HG03469 (cell line): Measurements from ENCODE around the gene AHCY.
"Not testable (repeated sequence)": the region's sequence is repeated elsewhere in the genome, so short reads cannot be mapped to it uniquely, and the experiment has no call there.

Experiments
- ATAC-seq: cut with Tn5 transposase; IDR thresholded peaks from one replicate; pipeline ENCODE4 v1.9.1; 2021; ENCODE audit warnings: mild to moderate bottlenecking, moderate library complexity, moderate number of reproducible peaks; ENCODE audit not compliant: unreplicated experiment

The AHCY gene

DNA sequence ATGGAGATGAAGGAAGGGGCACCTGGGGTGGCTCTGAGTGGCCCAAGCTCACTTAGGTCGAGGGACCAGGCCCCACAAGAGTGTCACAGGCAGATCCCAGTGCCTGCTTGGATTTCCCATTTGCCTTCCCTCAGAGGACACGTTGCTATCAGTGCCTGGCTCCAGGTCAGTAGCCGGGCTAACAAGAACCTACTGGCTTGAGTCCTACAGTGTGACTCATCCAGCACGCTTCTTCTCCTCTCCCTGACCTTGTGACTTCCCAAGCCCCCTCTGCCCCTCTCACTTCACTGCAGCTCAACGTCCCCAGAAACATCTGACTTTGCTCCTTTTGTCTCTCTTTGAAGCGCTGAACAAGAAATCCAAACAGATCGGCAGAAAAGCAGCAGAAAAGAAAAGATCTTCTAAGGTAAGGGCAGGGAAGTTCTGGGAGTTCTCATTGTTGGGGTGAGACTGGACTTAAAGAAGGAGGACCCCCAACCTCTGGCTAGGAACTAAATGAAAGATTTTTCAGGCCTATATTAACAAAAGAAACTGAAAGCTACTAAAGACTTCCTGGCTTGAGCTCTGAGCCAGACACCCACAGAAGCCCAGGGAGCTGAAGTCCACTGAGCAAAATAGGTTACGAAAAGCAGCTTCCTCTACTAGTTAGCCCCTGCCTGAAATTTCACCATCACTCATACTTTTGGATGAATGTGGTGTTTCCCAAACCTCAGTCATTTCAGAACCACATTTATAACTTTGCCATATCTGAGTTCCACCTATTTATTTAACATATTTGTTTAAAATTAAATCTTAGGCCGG lies 40.5 kb downstream of the AHCY start:
- ATAC-seq = no peak

DNA sequence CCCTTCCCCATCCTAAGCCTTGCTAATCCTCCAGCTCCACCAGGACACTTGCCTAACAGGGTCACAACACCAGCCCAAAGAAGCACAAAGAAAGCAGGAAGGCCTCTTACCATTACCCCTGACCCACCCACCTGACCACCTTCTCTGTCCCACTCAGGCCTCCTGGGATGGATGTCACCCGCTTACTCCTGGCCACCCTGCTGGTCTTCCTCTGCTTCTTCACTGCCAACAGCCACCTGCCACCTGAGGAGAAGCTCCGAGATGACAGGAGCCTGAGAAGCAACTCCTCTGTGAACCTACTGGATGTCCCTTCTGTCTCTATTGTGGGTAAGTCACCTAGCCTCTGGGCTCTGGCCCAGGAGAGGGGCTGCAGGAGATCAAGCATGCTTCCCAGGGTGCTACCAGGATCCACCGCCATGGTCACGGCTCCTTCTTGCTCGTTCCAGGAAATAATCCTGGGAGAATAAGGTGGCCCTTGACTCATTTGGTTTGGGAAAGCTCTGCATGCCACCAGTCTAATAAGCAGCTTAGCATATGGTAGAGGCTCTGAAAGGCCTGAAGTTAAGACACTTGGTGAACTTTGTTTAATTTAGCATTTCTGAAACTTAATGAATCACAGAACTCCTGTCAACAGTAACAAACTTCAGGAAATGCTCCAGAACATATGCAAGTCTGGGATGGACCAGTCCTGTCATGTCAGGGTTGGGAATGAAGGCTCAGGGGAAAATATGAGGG lies 42.8 kb downstream of the AHCY start:
- no peak for ATAC-seq

DNA sequence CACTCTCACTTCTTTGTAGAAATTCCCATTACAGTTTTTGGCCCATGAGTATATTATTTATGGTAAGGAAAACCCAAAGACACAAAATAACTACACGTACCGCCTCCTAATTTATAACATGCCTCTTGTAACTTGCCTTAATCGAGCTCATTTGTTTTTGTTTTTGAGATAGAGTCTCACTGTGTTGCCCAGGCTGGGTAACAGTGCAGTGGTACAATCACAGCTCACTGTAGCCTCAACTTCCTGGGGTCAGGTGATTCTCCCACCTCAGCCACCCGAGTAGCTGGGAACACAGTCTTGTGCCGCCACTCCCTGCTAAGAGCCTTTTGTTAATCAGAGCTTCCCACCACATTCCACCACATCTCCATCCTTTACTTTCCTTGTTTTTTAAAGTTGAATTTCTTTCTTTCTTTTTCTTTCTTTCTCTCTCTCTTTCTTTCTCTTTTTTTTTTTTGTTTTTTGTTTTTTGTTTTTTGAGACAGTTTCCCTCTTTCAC lies 46.5 kb downstream of the AHCY start:
- no peak for ATAC-seq

DNA sequence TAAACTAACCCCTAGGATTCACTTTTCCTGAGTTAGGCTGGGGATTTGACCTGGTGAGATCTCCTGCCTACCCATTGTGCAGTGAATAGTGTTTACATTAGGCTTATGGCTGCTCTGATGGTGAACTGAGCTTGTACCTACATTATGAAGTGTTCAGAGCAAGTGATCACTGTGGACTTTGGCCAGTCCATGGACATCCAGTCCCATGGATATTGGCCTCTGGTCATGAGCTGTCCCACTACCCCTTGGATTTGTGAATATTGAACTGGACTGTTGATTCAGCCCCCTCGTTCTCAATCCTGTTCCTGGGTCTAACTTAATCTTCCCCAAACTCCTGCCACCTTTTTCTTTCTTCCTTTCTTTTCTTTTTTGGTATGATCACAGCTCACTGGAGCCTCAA lies 48.2 kb downstream of the AHCY start:
- no peak for ATAC-seq

DNA sequence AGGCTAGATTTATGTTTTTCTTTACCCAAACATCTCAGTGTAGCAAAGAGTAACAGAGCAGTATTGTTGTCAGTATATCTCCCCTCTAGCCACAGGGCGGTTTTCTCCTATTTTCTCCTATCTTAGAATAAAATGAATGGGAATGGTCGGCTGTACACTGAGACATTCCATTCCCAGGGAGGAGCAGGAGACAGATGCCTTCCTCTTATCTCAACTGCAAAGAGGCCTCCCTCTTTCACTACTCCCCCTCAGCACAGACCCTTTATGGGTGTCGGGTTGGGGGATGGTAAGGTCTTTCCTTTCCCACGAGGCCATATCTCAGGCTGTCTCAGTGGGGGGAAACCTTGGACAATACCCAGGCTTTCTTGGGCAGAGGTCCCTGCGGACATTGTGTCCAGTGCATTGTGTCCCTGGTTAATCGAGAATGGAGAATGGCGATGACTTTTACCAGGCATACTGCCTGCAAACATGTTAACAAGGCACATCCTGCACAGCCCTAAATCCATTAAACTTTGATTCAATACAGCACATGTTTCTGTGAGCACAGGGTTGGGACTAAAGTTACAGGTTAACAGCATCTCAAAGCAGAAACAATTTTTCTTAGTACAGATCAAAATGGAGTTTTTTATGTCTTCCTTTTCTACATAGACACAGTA lies 50.6 kb downstream of the AHCY start:
- not testable (repeated sequence) for ATAC-seq

DNA sequence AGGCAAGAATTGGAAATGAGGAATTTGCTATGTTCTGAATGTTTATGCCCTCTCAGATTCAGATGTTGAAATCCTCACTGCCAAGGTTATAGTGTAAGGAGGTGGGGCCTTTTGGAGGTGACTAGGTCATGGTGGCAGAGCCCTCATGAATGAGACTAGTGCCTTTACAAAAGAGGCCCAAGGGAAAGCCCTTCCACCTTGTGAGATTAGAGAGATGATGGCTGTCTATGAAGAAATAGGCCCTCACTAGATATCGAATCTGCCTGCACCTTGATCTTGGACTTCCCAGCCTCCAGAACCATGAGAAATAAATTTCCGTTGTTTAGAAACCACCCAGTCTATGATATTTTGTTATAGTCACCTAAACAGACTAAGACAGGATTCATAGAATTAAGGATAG lies 51.5 kb downstream of the AHCY start:
- ATAC-seq = no peak

DNA sequence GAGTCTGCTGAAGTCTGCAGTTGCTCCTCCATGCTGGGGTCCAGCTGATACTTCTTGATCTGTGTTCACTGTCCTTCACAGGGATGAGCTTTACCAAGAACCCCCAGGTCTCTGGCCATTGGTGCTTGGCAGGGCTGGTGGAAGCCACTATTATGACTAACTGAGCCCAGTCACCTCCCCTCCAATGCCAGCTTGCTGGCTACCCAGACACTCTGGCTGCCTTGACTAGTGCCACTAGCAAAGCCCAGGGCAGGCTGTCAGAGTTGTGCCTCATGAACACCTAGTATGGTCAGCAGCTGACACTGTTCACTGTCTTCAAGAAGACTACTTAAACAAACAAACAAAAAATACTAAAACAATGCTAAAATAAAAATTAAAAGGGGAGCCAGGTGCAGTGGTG lies 53.1 kb downstream of the AHCY start:
- ATAC-seq = no peak

DNA sequence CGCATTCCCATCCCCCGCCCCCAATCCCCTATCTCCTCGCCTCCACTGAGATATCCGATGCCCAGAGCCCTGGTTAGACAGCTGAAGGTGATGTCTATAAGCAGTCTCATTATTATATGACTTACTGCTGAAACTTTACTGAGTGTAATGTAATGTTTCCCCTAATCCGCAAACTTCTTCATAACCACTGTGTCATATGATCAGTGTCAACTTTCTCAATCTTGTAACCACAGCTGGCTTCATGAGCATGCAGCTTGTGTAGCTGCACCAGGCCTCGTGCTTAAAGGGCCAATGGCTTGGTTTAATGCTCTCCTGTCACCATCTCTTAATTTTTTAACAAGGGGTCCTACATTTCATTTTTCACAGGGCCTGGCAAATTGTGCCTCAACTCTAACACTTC lies 53.9 kb downstream of the AHCY start:
- ATAC-seq = no peak

DNA sequence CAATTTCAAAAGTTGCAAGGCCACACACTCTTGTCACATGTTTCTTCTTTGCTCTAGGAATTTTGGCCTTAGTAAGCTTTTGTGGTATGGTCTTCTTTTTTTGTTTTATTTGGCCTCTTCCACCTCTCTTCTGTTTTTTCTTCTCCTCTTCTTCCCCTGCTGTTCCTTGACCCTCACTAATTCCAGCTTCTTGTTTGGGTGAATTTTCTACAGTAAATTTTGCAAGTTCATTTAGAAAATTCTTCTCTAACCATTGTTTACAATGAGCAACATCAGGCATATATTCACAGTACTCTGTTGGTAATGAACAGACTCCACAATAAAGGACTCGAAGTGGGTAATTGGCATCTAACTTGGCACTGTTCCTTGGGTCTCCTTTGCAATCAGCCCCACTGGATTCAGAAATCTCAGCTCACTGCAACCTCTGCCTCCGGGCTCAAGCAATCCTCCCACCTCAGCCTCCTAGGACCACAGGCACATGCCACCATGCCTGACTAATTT lies 57.0 kb downstream of the AHCY start:
- no peak for ATAC-seq

DNA sequence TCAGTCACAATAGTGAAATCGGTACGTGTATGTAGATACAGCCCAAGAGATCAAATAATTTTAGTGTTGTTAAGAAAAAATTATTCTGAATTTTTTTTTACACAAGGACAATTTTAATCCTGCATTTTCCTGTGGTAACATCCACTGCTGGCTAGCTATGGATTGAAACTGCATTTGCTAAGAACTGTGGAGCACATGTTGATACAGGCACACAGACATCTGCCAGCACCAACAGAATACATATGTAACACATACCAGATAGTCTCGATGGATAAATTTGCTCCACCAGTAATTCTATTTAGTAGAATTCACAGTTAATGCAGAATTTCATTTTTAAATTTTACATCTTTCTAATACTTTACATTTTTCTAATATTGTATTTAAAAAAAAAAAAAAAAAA lies 59.8 kb downstream of the AHCY start:
- no peak for ATAC-seq

DNA sequence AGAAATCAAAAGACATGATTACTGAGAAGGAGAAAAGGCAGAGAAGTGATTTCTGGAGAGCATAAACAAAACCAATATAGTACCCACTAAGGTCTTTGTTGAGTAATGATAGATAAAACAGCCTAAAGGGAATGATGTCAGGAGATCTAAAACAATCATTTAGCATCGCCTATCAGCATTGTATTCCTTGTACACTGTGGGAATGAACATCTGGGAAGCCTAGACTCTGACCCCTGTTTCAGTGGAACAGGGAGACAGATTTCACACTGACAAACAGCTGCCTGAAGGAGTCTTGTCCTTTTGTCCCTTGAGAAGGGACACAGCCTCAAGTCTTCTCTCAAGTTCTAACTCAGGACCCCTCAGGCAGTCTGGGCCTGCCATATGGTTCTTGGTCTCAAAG lies 60.3 kb downstream of the AHCY start:
- no peak for ATAC-seq

DNA sequence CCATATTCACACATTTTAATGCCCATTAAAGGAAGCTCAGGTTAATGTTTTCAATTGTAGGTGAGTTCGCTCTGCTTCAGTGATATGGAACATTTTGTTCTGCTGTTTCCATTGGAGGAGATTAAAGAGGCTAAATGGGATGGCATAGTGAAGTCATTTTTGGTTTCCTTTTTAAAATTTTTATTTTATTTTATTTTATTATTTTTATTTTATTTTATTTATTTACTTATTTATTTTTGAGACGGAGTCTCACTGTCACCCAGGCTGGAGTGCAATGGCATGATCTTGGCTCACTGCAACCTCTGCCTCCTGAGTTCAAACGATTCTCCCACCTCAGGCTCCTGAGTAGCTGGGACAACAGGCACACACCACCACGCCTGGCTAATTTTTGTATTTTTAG lies 61.1 kb downstream of the AHCY start:
- ATAC-seq = not testable (repeated sequence)

DNA sequence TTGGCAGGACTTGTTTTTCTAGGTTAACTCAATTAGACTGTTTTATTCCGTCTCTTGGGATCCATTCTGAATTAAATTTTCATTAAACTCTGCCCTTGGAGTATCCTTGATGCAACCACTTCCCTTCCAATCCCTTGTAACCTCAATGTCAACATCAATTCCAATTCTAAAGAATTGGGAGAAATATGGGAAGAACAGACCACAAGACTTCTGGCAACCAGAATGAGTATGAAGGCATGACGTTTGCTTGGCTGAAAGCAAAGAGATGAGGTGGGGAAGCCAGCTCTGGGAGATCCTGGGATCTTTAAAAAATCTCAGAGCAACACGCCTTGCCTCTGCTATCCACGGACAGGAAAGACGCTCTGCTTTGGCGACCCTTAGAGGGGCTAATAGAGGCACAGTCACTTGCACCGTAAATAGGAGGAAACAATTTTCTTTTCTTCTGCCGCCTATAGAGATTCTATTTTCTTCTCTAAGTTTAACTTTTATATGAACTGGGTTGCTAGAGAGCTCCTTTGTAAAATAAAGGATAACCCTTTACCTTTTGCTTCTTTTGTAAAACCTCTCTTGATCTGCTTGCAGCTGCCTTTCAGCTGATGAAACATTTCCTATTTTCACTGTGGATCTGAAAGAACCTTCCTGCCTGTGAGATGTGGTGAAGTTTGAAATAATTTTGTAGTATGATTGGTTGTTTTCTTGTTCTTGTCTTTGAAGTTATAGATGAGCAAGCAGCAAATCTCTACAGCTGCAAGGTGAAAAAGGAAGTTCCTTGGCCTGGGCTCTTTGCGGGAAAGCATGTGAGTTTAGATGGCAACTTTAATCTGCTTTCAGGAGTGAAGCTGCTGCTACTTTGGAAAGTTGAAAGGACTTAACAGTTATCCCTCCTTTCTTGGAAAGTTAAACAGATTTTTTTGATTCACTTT lies 62.2 kb downstream of the AHCY start, which contains the start of gene ASIP:
TSS of gene ASIP (plus strand) at position 731 of the 923 bp plus-strand sequence. CDS start 18,952 bp downstream, outside the sequence.
- ATAC-seq = no peak

DNA sequence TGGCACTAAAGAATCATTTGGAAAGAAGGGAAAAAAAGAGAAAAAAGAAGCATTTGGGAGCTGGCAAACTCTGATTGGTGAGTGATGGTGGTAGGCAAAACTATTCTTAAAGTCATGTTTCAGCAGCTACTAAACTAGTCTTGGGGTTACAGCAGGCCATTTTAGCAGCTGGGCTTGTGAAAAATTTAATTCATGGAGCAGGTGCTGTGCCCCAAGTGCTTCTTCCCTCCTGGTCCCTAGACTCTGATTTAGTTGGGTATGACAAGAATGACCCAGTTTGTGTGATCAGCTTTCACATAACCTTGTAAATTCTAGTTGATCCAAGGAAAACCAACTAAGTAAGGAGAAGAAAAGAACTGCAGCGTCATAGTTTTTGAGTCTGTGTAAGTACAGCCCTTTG lies 63.0 kb downstream of the AHCY start:
- no peak for ATAC-seq

DNA sequence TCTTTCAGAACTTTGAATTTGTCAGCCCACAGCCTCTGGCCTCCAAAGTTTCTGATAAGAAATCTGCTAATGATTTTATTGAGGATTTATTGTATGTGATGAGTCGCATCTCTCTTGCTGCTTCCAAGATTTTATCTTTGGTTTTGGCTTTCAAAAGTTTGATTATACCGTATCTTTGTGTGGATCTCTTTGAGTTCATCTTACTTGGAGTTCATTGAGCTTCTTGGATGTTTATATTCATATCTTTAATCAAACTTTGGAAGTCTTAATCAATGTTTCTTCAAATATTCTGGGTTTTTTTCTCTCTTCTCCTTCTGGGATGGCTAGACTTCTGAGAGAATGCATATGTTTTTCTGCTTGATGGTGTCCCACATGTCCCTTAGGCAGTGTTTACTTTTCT lies 65.2 kb downstream of the AHCY start:
- ATAC-seq = no peak

DNA sequence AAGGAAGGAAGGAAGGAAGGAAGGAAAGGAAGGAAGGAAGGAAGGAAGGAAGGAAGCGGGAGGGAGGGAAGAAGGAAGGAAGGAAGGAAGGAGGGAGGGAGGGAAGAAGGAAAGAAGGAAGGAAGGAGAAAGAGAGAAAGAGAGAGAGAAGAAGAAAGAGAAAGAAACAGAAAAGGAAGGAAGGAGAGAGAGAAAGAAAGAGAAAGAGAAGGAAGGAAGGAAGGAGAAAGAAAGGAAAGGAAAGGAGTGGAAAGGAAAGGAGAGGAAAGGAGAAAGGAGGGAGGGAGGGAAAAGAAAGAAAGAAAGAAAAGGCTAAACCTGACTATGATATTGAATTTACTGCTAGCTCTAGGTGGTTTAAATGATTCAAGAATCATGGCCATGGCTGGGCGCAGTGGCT lies 67.3 kb downstream of the AHCY start:
- ATAC-seq = no peak

DNA sequence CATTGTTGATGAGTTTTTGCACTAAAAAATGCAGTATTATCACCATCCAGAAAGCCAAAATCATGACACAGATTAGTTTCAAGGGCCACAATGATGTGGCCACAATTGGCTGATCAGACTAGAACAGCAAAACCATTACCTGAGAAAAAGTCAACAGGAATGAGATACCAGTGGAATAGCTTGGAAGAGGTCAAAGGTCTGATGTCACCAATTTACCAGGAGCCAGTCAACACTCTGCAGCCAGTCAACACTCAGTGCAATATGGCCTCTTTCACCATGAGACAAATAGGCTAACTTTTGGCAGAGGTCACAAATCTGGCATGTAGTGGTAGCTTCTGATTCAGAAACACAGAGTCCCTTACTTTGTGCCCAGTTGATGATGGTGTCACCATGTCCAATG lies 69.5 kb downstream of the AHCY start:
- ATAC-seq = no peak

DNA sequence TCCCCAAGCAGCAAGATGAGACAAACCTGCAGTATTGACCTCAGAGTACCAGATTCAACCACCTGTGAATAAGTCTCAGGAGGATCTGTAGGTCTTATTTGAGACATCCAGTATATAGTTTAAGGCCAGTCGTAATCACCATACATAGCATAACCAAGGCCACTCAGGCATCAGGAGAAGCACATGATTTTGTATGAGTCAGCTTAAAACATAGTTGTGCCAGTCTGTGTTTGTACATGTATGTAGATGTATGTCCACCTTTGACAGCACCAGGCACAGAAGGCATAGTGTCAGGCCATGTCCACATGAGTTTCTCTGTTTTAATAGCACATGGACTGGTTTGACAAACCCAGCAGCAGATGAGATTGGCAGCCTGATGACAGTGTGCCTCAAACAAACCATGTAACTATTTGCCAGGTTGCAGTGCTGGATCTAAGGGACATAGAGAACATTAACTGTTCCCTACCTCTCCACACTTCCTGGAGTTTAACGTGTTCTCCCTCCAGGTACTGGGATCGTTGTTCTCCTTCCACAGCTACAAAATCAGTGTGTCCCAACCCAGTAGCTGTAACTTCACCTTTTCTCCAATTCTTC lies 70.6 kb downstream of the AHCY start:
- no peak for ATAC-seq

DNA sequence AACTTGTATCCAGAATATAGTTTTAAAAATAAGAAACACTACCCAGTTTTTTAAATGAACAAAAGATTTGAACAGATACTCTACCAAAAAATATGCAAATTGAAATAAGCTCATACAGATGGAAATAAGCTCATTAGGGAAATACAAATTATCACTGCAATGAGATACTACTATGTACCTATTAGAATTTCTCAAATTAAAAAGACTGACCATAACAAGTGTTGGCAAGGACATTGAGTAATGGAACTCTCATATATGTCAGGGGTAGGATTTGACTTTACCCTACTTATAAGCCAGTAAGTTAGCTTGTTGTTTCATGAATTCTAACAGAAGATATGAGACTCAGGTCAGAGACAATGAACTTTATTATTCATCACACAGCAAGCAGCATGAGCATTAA lies 71.5 kb downstream of the AHCY start:
- ATAC-seq = no peak
